ENCODE results near the gene PPDPF.

- TF ChIP-seq CTCF (IDR thresholded peaks at IDR 0.05; ENCODE audit: extremely low read depth in 1 of 2, insufficient read depth in 1 of 2, low read depth in 1 of 2, low read length in 2 of 2) (no peak), JUN (IDR thresholded peaks at IDR 0.05; ENCODE audit: borderline replicate concordance, insufficient read depth, insufficient read length, low read depth) (no peak), EZH2 (IDR thresholded peaks at IDR 0.05; ENCODE audit: borderline replicate concordance, low read depth, low read length, severe bottlenecking) (no peak), POLR2A (IDR thresholded peaks at IDR 0.05; ENCODE audit: low read depth, low read length) (no peak)
Observed at GRCh38 chr20:63500902-63501817, 19.4 kb upstream of the PPDPF start.
